HepG2 (cell line): ENCODE measurements around the gene HLA-C. TPM values are rescaled to one million over a fixed set of nuclear protein-coding genes. Genes with fewer than 3 reads are reported as not detected.
A peak's percentile ranks its signal among the peaks of the same experiment; 100 is the strongest.

ENCODE experiments used
- ATF7 ChIP-seq, 2 experiments: fragments of 450-650 bp in 1 of 2; sonication (generic) in 1 of 2; formaldehyde crosslinking in 1 of 2; IDR thresholded peaks; 2 replicates each; pipeline versions ENCODE4 v1.4.0 to v1.6.1; 2016 to 2020; ENCODE audit warnings: antibody characterized with exemption in 1 of 2, mild to moderate bottlenecking in 1 of 2, missing genetic modification reagents in 1 of 2
- EHMT2 ChIP-seq: fragments of 200-600 bp; sonication (generic); IDR thresholded peaks from 2 replicates; pipeline ENCODE4 v1.7.0; 2017; ENCODE audit warnings: antibody characterized with exemption, low read depth, low read length, borderline replicate concordance
- ETV5 ChIP-seq: IDR thresholded peaks from 2 replicates; pipeline ENCODE4 v1.6.1; 2018; ENCODE audit warnings: missing biosample characterization, missing genetic modification reagents, inconsistent platforms, borderline replicate concordance
- FOXM1 ChIP-seq: sonication (generic); formaldehyde crosslinking; IDR thresholded peaks from 2 replicates; pipeline ENCODE4 v1.5.0; 2020; ENCODE audit warnings: missing genetic modification reagents
- JARID2 ChIP-seq: sonication (generic); formaldehyde crosslinking; IDR thresholded peaks from 2 replicates; pipeline ENCODE4 v1.8.1; 2023; ENCODE audit warnings: missing genetic modification reagents, inconsistent platforms; ENCODE audit not compliant: insufficient replicate concordance
- MTF2 ChIP-seq: sonication (generic); formaldehyde crosslinking; IDR thresholded peaks from 2 replicates; pipeline ENCODE4 v1.5.0; 2020; ENCODE audit warnings: missing genetic modification reagents, borderline replicate concordance
- PRDM10 ChIP-seq: sonication (generic); formaldehyde crosslinking; IDR thresholded peaks from 2 replicates; pipeline ENCODE4 v1.4.0; 2020; ENCODE audit warnings: low read depth, missing genetic modification reagents
- RORA ChIP-seq: sonication (generic); formaldehyde crosslinking; IDR thresholded peaks from 2 replicates; pipeline ENCODE4 v1.5.0; 2020; ENCODE audit warnings: mild to moderate bottlenecking, missing genetic modification reagents, moderate library complexity
- TARDBP ChIP-seq: sonication (generic); formaldehyde crosslinking; IDR thresholded peaks from 2 replicates; pipeline ENCODE4 v1.8.0; 2022; ENCODE audit warnings: mild to moderate bottlenecking, missing genetic modification reagents
- YEATS4 ChIP-seq: sonication (generic); formaldehyde crosslinking; IDR thresholded peaks from 2 replicates; pipeline ENCODE4 v1.4.0; 2020; ENCODE audit warnings: missing genetic modification reagents, borderline replicate concordance
- ZNF235 ChIP-seq: sonication (generic); formaldehyde crosslinking; IDR thresholded peaks from 2 replicates; pipeline ENCODE4 v1.8.1; 2023; ENCODE audit warnings: mild to moderate bottlenecking, missing genetic modification reagents, borderline replicate concordance
- ZNF552 ChIP-seq: sonication (generic); formaldehyde crosslinking; IDR thresholded peaks from 2 replicates; pipeline ENCODE4 v1.9.0; 2022; ENCODE audit warnings: missing genetic modification reagents, mild to moderate bottlenecking, borderline replicate concordance
- polyA plus RNA-seq, 8 experiments: library from polyadenylated mRNA; depleted of rRNA in 3 of 8; stranded (reverse) in 7 of 8; unstranded in 1 of 8; fragments of >200 nt; fragmentation: Illumina TruSeq in 4 of 8; extraction: Trizol in 4 of 8; gene quantifications; 2 replicates each; pipeline versions ENCODE4 v1.2.1 to v1.2.3, GENCODE V29; 2011 to 2016; ENCODE audit warnings: low read depth in 4 of 8, missing spikeins in 1 of 8, mixed read lengths in 1 of 8; ENCODE audit not compliant: insufficient read depth in 1 of 8
- total RNA-seq, 5 experiments: library from RNA; depleted of rRNA; stranded (reverse); fragments of >200 nt; fragmentation: Illumina TruSeq; extraction: Trizol; gene quantifications; 2 replicates each; pipeline ENCODE4 v1.2.3, GENCODE V29; 2016; ENCODE audit warnings: low read depth in 1 of 5
- TF ChIP-seq, protein P1 (sequence below): sonication (generic); formaldehyde crosslinking; IDR thresholded peaks from 2 replicates; pipeline ENCODE4 v1.4.0; 2020; ENCODE audit warnings: missing genetic modification reagents, borderline replicate concordance
- TF ChIP-seq, protein P2 (sequence below): IDR thresholded peaks from 2 replicates; pipeline ENCODE4 v1.6.1; 2016; ENCODE audit warnings: low read depth, missing genetic modification reagents, missing compliant biosample characterization
- TF ChIP-seq, protein P3 (sequence below): sonication (generic); formaldehyde crosslinking; IDR thresholded peaks from 2 replicates; pipeline ENCODE4 v1.4.0; 2020; ENCODE audit warnings: missing genetic modification reagents

The HLA-C gene
- total and polyA plus RNA-seq, 2 of the 13 experiments (the other 11 are each of a cell fraction or from before 2014, with no cell fraction given), result 77.1 to 155 TPM

- TF ChIP-seq, protein P1, sequence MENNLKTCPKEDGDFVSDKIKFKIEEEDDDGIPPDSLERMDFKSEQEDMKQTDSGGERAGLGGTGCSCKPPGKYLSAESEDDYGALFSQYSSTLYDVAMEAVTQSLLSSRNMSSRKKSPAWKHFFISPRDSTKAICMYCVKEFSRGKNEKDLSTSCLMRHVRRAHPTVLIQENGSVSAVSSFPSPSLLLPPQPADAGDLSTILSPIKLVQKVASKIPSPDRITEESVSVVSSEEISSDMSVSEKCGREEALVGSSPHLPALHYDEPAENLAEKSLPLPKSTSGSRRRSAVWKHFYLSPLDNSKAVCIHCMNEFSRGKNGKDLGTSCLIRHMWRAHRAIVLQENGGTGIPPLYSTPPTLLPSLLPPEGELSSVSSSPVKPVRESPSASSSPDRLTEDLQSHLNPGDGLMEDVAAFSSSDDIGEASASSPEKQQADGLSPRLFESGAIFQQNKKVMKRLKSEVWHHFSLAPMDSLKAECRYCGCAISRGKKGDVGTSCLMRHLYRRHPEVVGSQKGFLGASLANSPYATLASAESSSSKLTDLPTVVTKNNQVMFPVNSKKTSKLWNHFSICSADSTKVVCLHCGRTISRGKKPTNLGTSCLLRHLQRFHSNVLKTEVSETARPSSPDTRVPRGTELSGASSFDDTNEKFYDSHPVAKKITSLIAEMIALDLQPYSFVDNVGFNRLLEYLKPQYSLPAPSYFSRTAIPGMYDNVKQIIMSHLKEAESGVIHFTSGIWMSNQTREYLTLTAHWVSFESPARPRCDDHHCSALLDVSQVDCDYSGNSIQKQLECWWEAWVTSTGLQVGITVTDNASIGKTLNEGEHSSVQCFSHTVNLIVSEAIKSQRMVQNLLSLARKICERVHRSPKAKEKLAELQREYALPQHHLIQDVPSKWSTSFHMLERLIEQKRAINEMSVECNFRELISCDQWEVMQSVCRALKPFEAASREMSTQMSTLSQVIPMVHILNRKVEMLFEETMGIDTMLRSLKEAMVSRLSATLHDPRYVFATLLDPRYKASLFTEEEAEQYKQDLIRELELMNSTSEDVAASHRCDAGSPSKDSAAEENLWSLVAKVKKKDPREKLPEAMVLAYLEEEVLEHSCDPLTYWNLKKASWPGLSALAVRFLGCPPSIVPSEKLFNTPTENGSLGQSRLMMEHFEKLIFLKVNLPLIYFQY (CRISPR knock-in tag), result no peak
- no peak for TF ChIP-seq FOXM1 (CRISPR knock-in tag)
- peak; percentile 90 for TF ChIP-seq EHMT2
- TF ChIP-seq JARID2 (CRISPR knock-in tag), result no peak
- no peak for TF ChIP-seq PRDM10 (CRISPR knock-in tag)
- TF ChIP-seq ZNF552 (CRISPR knock-in tag), result no peak
- TF ChIP-seq ATF7 (IDR thresholded peaks at IDR 0.05), result no peak
- no peak for TF ChIP-seq ATF7 (CRISPR knock-in tag; IDR thresholded peaks at IDR 0.05)
- TF ChIP-seq, protein P2, sequence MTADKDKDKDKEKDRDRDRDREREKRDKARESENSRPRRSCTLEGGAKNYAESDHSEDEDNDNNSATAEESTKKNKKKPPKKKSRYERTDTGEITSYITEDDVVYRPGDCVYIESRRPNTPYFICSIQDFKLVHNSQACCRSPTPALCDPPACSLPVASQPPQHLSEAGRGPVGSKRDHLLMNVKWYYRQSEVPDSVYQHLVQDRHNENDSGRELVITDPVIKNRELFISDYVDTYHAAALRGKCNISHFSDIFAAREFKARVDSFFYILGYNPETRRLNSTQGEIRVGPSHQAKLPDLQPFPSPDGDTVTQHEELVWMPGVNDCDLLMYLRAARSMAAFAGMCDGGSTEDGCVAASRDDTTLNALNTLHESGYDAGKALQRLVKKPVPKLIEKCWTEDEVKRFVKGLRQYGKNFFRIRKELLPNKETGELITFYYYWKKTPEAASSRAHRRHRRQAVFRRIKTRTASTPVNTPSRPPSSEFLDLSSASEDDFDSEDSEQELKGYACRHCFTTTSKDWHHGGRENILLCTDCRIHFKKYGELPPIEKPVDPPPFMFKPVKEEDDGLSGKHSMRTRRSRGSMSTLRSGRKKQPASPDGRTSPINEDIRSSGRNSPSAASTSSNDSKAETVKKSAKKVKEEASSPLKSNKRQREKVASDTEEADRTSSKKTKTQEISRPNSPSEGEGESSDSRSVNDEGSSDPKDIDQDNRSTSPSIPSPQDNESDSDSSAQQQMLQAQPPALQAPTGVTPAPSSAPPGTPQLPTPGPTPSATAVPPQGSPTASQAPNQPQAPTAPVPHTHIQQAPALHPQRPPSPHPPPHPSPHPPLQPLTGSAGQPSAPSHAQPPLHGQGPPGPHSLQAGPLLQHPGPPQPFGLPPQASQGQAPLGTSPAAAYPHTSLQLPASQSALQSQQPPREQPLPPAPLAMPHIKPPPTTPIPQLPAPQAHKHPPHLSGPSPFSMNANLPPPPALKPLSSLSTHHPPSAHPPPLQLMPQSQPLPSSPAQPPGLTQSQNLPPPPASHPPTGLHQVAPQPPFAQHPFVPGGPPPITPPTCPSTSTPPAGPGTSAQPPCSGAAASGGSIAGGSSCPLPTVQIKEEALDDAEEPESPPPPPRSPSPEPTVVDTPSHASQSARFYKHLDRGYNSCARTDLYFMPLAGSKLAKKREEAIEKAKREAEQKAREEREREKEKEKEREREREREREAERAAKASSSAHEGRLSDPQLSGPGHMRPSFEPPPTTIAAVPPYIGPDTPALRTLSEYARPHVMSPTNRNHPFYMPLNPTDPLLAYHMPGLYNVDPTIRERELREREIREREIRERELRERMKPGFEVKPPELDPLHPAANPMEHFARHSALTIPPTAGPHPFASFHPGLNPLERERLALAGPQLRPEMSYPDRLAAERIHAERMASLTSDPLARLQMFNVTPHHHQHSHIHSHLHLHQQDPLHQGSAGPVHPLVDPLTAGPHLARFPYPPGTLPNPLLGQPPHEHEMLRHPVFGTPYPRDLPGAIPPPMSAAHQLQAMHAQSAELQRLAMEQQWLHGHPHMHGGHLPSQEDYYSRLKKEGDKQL (CRISPR knock-in tag), result no peak
- no peak for TF ChIP-seq ETV5 (CRISPR knock-in tag)
- TF ChIP-seq, protein P3, sequence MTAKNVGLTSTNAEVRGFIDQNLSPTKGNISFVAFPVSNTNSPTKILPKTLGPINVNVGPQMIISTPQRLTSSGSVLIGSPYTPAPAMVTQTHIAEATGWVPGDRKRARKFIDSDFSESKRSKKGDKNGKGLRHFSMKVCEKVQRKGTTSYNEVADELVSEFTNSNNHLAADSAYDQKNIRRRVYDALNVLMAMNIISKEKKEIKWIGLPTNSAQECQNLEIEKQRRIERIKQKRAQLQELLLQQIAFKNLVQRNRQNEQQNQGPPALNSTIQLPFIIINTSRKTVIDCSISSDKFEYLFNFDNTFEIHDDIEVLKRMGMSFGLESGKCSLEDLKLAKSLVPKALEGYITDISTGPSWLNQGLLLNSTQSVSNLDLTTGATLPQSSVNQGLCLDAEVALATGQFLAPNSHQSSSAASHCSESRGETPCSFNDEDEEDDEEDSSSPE, result no peak
- TF ChIP-seq RORA (CRISPR knock-in tag), result no peak
- no peak for TF ChIP-seq ZNF235
- no peak for TF ChIP-seq TARDBP (CRISPR knock-in tag)
- no peak for TF ChIP-seq MTF2 (CRISPR knock-in tag)
- TF ChIP-seq YEATS4 (CRISPR knock-in tag), result no peak
These were observed 21.5 kb upstream of the HLA-C start (continued) for GRCh38 chr6:31293343-31293742.
